NCI-H2107 (cell line): Measurements from ENCODE around the gene PAX6.

Experiments used
- DNase-seq: peaks from one replicate; lab custom pipeline; 2025; lab: John Stamatoyannopoulos, UW

The PAX6 gene

GRCh38 chr11:31822175-31822926 is 11.2 kb upstream of the PAX6 start:
- no peak for DNase-seq

GRCh38 chr11:31821766-31822165 is 10.6 kb upstream of the PAX6 start:
- DNase-seq: no peak

- no peak for DNase-seq
Measured at GRCh38 chr11:31821235-31821764, 10.2 kb upstream of the PAX6 start.

- no peak for DNase-seq
Measured at GRCh38 chr11:31820438-31820818, 9.3 kb upstream of the PAX6 start.

- DNase-seq: no peak
Measured at GRCh38 chr11:31819621-31820437, 8.7 kb upstream of the PAX6 start.

GRCh38 chr11:31818874-31819331 is 7.8 kb upstream of the PAX6 start:
- DNase-seq: no peak

GRCh38 chr11:31818425-31818755 is 7.3 kb upstream of the PAX6 start:
- DNase-seq: no peak

GRCh38 chr11:31817621-31818424 is 6.7 kb upstream of the PAX6 start:
- DNase-seq: no peak

GRCh38 chr11:31817054-31817620 is 6.0 kb upstream of the PAX6 start:
- DNase-seq: no peak

- DNase-seq: no peak
Measured at GRCh38 chr11:31816468-31817053, 5.4 kb upstream of the PAX6 start.

GRCh38 chr11:31815711-31816467 is 4.8 kb upstream of the PAX6 start:
- no peak for DNase-seq

- DNase-seq: no peak
Measured at GRCh38 chr11:31814176-31814868, 3.2 kb upstream of the PAX6 start.

- no peak for DNase-seq
Measured at GRCh38 chr11:31813391-31814175, 2.5 kb upstream of the PAX6 start.

- DNase-seq: no peak
Measured at GRCh38 chr11:31812383-31813381, 1.6 kb upstream of the PAX6 start.

- DNase-seq: no peak
Measured at GRCh38 chr11:31809857-31810778, 1.0 kb downstream of the PAX6 start.

GRCh38 chr11:31809541-31809856 is 1.6 kb downstream of the PAX6 start:
- DNase-seq: no peak
